Measurements from ENCODE around the gene HSF4.

GRCh38 chr16:67156143-67156844 lies 8.3 kb upstream of the HSF4 start:
- TF ChIP-seq, protein P1, sequence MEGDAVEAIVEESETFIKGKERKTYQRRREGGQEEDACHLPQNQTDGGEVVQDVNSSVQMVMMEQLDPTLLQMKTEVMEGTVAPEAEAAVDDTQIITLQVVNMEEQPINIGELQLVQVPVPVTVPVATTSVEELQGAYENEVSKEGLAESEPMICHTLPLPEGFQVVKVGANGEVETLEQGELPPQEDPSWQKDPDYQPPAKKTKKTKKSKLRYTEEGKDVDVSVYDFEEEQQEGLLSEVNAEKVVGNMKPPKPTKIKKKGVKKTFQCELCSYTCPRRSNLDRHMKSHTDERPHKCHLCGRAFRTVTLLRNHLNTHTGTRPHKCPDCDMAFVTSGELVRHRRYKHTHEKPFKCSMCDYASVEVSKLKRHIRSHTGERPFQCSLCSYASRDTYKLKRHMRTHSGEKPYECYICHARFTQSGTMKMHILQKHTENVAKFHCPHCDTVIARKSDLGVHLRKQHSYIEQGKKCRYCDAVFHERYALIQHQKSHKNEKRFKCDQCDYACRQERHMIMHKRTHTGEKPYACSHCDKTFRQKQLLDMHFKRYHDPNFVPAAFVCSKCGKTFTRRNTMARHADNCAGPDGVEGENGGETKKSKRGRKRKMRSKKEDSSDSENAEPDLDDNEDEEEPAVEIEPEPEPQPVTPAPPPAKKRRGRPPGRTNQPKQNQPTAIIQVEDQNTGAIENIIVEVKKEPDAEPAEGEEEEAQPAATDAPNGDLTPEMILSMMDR (IDR thresholded peaks at IDR 0.05; ENCODE audit: low read depth, low read length, poor library complexity, severe bottlenecking) = no peak
- no peak for TF ChIP-seq EZH2phosphoT487 (IDR thresholded peaks at IDR 0.05; ENCODE audit: borderline replicate concordance, low read length)

Data from DOHH2 (cell line).